GM23338 (cell line): ENCODE results near the gene SLC29A1. TPM values are rescaled to one million over a fixed set of nuclear protein-coding genes. Genes with fewer than 3 reads are reported as not detected.

Experiments used
- ATAC-seq: fragments of 200-7000 bp; cut with Tn5 transposase; 3 replicates; pipeline ENCODE4 v1.9.1; 2020
- DNase-seq: peaks from one replicate; pipeline ENCODE4 v3.0.0-alpha.2; 2015; ENCODE audit warnings: low spot score
- H2AFZ ChIP-seq: fragments of 200-600 bp; sonication (generic); 2 replicates; pipeline ENCODE4 v1.8.0; 2016; ENCODE audit warnings: antibody characterized with exemption, mild to moderate bottlenecking, moderate library complexity
- H3F3A ChIP-seq: fragments of 200-600 bp; sonication (generic); replicated peaks from 2 replicates; pipeline ENCODE4 v1.8.0; 2017; ENCODE audit warnings: antibody characterized with exemption, mixed run types, low read depth
- H3K27ac ChIP-seq: fragments of 200-600 bp; sonication (generic); 2 replicates; pipeline ENCODE4 v1.6.1; 2016; ENCODE audit warnings: low read depth
- H3K27me3 ChIP-seq: fragments of 200-600 bp; sonication (generic); 2 replicates; pipeline ENCODE4 v1.8.0; 2016; ENCODE audit warnings: mild to moderate bottlenecking, mixed run types, moderate library complexity; ENCODE audit not compliant: insufficient read depth
- H3K36me3 ChIP-seq: fragments of 200-600 bp; sonication (generic); 2 replicates; pipeline ENCODE4 v1.8.0; 2016; ENCODE audit warnings: mild to moderate bottlenecking; ENCODE audit not compliant: insufficient read depth
- H3K4me1 ChIP-seq: fragments of 200-600 bp; sonication (generic); 2 replicates; pipeline ENCODE4 v1.8.0; 2016; ENCODE audit warnings: mild to moderate bottlenecking, moderate library complexity; ENCODE audit not compliant: insufficient read depth
- H3K4me2 ChIP-seq: fragments of 200-600 bp; sonication (generic); 2 replicates; pipeline ENCODE4 v1.7.1; 2017; ENCODE audit warnings: mixed run types
- H3K4me3 ChIP-seq: fragments of 200-600 bp; sonication (generic); 2 replicates; pipeline ENCODE4 v1.6.1; 2016; ENCODE audit warnings: mixed run types
- H3K79me2 ChIP-seq: fragments of 200-600 bp; sonication (generic); replicated peaks from 2 replicates; pipeline ENCODE4 v1.8.0; 2017; ENCODE audit warnings: mild to moderate bottlenecking; ENCODE audit not compliant: insufficient read depth
- H3K9me2 ChIP-seq: fragments of 200-600 bp; sonication (generic); 2 replicates; pipeline ENCODE4 v1.8.0; 2017; ENCODE audit not compliant: insufficient read depth
- H4K20me1 ChIP-seq: fragments of 200-600 bp; sonication (generic); replicated peaks from 2 replicates; pipeline ENCODE4 v1.8.0; 2017; ENCODE audit warnings: mild to moderate bottlenecking; ENCODE audit not compliant: insufficient read depth
- H3K27ac Mint-ChIP-seq: 2 replicates; pipeline ENCODE4 v1.8.0; 2020; ENCODE audit warnings: inconsistent platforms, mild to moderate bottlenecking, moderate library complexity, mixed read lengths
- H3K27me3 Mint-ChIP-seq: 3 replicates; pipeline ENCODE4 v1.8.0; 2022; ENCODE audit warnings: low read depth, mild to moderate bottlenecking, moderate library complexity, mixed read lengths, inconsistent platforms; ENCODE audit not compliant: insufficient read depth, poor library complexity
- H3K36me3 Mint-ChIP-seq: 3 replicates; pipeline ENCODE4 v1.8.0; 2021; ENCODE audit warnings: low read depth, mild to moderate bottlenecking, inconsistent platforms, moderate library complexity, mixed read lengths
- H3K4me1 Mint-ChIP-seq: 3 replicates; pipeline ENCODE4 v1.8.0; 2020; ENCODE audit warnings: mild to moderate bottlenecking, inconsistent platforms, mixed read lengths
- H3K4me3 Mint-ChIP-seq: 3 replicates; pipeline ENCODE4 v1.8.0; 2021; ENCODE audit warnings: moderate library complexity, mild to moderate bottlenecking, inconsistent platforms, mixed read lengths
- H3K9me3 Mint-ChIP-seq: 3 replicates; pipeline ENCODE4 v1.8.0; 2020; ENCODE audit warnings: moderate library complexity, mild to moderate bottlenecking, inconsistent platforms, mixed read lengths
- CREB1 ChIP-seq: fragments of 250-450 bp; sonication (Bioruptor Pico); IDR thresholded peaks from 2 replicates; pipeline ENCODE4 v1.5.0; 2020; ENCODE audit warnings: low read depth, mild to moderate bottlenecking, moderate library complexity
- EZH2 ChIP-seq: fragments of 200-600 bp; sonication (generic); IDR thresholded peaks from one replicate; pipeline ENCODE4 v1.8.0; 2017; ENCODE audit warnings: antibody characterized with exemption, mild to moderate bottlenecking, low read depth; ENCODE audit not compliant: unreplicated experiment
- EZH2phosphoT487 ChIP-seq: fragments of 200-600 bp; sonication (generic); IDR thresholded peaks from one replicate; pipeline ENCODE4 v1.8.1; 2018; ENCODE audit warnings: antibody characterized with exemption; ENCODE audit not compliant: unreplicated experiment
- JUNB ChIP-seq: IDR thresholded peaks from one replicate; pipeline ENCODE4 v1.6.1; 2016; ENCODE audit warnings: antibody characterized with exemption; ENCODE audit not compliant: unreplicated experiment
- NANOG ChIP-seq: IDR thresholded peaks from 2 replicates; pipeline ENCODE4 v1.6.1; 2016; ENCODE audit warnings: antibody characterized with exemption, borderline replicate concordance
- POLR2AphosphoS5 ChIP-seq: IDR thresholded peaks from 2 replicates; pipeline ENCODE4 v1.6.1; 2016; ENCODE audit warnings: antibody characterized with exemption, low read depth
- STAT1 ChIP-seq: IDR thresholded peaks from one replicate; pipeline ENCODE4 v1.6.1; 2016; ENCODE audit warnings: antibody characterized with exemption; ENCODE audit not compliant: unreplicated experiment
- ZNF114 ChIP-seq: fragments of 250-450 bp; sonication (Bioruptor Pico); IDR thresholded peaks from 2 replicates; pipeline ENCODE4 v1.5.0; 2020; ENCODE audit warnings: mild to moderate bottlenecking, moderate library complexity
- ZNF331 ChIP-seq: fragments of 250-450 bp; sonication (Bioruptor Pico); IDR thresholded peaks from 2 replicates; pipeline ENCODE4 v1.5.0; 2020; ENCODE audit warnings: low read depth, mild to moderate bottlenecking, moderate library complexity
- polyA plus RNA-seq: library from polyadenylated mRNA; unstranded; fragments of >200 nt; fragmentation: Nextera tagmentation; extraction: Ambion mirVana; gene quantifications from 2 replicates; pipeline ENCODE4 v1.2.1, GENCODE V29; 2016
- total RNA-seq: library from RNA; depleted of rRNA; stranded (reverse); fragments of >200 nt; shearing (Covaris generic); gene quantifications from 2 replicates; pipeline ENCODE4 v1.2.3, GENCODE V29; 2014
- TF ChIP-seq, protein P1 (sequence below), 2 experiments: fragments of 200-600 bp in 1 of 2; sonication (generic) in 1 of 2; conservative IDR thresholded peaks; 2 replicates each; pipeline versions ENCODE4 v1.5.1 to v1.6.1; 2016 to 2017; ENCODE audit warnings: antibody characterized with exemption in 2 of 2, low read depth in 2 of 2, mild to moderate bottlenecking in 2 of 2, moderate library complexity in 1 of 2
- TF ChIP-seq, protein P2 (sequence below): IDR thresholded peaks from one replicate; pipeline ENCODE4 v1.6.1; 2018; ENCODE audit warnings: antibody characterized with exemption; ENCODE audit not compliant: unreplicated experiment
- TF ChIP-seq, protein P3 (sequence below): IDR thresholded peaks from 2 replicates; pipeline ENCODE4 v1.6.1; 2016; ENCODE audit warnings: antibody characterized with exemption
- TF ChIP-seq, protein P4 (sequence below): fragments of 250-450 bp; sonication (Bioruptor Pico); IDR thresholded peaks from 2 replicates; pipeline ENCODE4 v1.5.0; 2020; ENCODE audit warnings: mild to moderate bottlenecking, moderate library complexity

The SLC29A1 gene
- total and polyA plus RNA-seq, 2 experiments from 2014 or later = 73.1 to 169 TPM

DNA sequence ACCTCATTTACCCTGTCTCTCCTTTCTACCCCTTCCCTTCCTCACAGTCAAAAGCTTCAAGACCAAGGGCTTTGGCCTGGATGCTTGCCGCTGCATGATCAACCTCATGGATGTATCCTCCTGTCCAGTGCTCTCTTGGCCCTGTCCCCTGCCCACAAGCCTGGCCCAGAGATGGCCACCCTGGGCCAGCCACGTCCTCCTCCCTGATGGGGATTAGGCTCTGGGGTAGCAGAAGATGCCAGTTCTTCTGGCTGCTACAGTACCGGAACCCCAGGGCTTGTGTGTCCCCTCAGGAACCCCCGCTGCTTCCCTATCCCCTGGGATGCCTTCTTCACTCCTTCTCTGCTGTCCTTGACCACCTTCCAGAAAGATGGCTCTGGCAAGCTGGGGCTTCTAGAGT, 42.5 kb upstream of the SLC29A1 start:
- Mint-ChIP-seq H3K27ac (no peak overlapping the region), H3K36me3 (no peaks in the 10 kb centered on the region; the same call in 2 of the 3 replicates)

More for the DNA sequence above, 42.5 kb upstream of the SLC29A1 start:
- Histone ChIP-seq H3K79me2 (no peaks in the 10 kb centered on the region), H3F3A (0 out of 2 replicates have a peak, but pooled peaks cover under 1% of the 10 kb centered on the region), H3K27me3 (no peaks in the 10 kb centered on the region), H3K27ac (no peak overlapping the region), H2AFZ (no peak overlapping the region), H3K4me3 (no peak overlapping the region), H3K36me3 (no peaks in the 10 kb centered on the region), H3K4me2 (no peak overlapping the region), H3K4me1 (peaks cover 6% of the 10 kb centered on the region), H3K9me2 (no peaks in the 10 kb centered on the region), H4K20me1 (no peaks in the 10 kb centered on the region)
- DNase-seq (no peak), ATAC-seq (no peak)
- Mint-ChIP-seq H3K4me1 (peaks cover 31% of the 10 kb centered on the region), H3K9me3 (no peaks in the 10 kb centered on the region), H3K4me3 (no peak overlapping the region), H3K27me3 (peaks cover 22% of the 10 kb centered on the region)
- TF ChIP-seq JUNB = no peak
- TF ChIP-seq, protein P1, sequence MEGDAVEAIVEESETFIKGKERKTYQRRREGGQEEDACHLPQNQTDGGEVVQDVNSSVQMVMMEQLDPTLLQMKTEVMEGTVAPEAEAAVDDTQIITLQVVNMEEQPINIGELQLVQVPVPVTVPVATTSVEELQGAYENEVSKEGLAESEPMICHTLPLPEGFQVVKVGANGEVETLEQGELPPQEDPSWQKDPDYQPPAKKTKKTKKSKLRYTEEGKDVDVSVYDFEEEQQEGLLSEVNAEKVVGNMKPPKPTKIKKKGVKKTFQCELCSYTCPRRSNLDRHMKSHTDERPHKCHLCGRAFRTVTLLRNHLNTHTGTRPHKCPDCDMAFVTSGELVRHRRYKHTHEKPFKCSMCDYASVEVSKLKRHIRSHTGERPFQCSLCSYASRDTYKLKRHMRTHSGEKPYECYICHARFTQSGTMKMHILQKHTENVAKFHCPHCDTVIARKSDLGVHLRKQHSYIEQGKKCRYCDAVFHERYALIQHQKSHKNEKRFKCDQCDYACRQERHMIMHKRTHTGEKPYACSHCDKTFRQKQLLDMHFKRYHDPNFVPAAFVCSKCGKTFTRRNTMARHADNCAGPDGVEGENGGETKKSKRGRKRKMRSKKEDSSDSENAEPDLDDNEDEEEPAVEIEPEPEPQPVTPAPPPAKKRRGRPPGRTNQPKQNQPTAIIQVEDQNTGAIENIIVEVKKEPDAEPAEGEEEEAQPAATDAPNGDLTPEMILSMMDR (conservative IDR thresholded peaks at IDR 0.05; ENCODE audit: low read depth in 2 of 2) = no peak
- TF ChIP-seq, protein P2, sequence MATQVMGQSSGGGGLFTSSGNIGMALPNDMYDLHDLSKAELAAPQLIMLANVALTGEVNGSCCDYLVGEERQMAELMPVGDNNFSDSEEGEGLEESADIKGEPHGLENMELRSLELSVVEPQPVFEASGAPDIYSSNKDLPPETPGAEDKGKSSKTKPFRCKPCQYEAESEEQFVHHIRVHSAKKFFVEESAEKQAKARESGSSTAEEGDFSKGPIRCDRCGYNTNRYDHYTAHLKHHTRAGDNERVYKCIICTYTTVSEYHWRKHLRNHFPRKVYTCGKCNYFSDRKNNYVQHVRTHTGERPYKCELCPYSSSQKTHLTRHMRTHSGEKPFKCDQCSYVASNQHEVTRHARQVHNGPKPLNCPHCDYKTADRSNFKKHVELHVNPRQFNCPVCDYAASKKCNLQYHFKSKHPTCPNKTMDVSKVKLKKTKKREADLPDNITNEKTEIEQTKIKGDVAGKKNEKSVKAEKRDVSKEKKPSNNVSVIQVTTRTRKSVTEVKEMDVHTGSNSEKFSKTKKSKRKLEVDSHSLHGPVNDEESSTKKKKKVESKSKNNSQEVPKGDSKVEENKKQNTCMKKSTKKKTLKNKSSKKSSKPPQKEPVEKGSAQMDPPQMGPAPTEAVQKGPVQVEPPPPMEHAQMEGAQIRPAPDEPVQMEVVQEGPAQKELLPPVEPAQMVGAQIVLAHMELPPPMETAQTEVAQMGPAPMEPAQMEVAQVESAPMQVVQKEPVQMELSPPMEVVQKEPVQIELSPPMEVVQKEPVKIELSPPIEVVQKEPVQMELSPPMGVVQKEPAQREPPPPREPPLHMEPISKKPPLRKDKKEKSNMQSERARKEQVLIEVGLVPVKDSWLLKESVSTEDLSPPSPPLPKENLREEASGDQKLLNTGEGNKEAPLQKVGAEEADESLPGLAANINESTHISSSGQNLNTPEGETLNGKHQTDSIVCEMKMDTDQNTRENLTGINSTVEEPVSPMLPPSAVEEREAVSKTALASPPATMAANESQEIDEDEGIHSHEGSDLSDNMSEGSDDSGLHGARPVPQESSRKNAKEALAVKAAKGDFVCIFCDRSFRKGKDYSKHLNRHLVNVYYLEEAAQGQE = no peak
- no peak for TF ChIP-seq STAT1
- TF ChIP-seq EZH2 = no peak
- TF ChIP-seq, protein P3, sequence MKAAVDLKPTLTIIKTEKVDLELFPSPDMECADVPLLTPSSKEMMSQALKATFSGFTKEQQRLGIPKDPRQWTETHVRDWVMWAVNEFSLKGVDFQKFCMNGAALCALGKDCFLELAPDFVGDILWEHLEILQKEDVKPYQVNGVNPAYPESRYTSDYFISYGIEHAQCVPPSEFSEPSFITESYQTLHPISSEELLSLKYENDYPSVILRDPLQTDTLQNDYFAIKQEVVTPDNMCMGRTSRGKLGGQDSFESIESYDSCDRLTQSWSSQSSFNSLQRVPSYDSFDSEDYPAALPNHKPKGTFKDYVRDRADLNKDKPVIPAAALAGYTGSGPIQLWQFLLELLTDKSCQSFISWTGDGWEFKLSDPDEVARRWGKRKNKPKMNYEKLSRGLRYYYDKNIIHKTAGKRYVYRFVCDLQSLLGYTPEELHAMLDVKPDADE = no peak
- TF ChIP-seq, protein P4, sequence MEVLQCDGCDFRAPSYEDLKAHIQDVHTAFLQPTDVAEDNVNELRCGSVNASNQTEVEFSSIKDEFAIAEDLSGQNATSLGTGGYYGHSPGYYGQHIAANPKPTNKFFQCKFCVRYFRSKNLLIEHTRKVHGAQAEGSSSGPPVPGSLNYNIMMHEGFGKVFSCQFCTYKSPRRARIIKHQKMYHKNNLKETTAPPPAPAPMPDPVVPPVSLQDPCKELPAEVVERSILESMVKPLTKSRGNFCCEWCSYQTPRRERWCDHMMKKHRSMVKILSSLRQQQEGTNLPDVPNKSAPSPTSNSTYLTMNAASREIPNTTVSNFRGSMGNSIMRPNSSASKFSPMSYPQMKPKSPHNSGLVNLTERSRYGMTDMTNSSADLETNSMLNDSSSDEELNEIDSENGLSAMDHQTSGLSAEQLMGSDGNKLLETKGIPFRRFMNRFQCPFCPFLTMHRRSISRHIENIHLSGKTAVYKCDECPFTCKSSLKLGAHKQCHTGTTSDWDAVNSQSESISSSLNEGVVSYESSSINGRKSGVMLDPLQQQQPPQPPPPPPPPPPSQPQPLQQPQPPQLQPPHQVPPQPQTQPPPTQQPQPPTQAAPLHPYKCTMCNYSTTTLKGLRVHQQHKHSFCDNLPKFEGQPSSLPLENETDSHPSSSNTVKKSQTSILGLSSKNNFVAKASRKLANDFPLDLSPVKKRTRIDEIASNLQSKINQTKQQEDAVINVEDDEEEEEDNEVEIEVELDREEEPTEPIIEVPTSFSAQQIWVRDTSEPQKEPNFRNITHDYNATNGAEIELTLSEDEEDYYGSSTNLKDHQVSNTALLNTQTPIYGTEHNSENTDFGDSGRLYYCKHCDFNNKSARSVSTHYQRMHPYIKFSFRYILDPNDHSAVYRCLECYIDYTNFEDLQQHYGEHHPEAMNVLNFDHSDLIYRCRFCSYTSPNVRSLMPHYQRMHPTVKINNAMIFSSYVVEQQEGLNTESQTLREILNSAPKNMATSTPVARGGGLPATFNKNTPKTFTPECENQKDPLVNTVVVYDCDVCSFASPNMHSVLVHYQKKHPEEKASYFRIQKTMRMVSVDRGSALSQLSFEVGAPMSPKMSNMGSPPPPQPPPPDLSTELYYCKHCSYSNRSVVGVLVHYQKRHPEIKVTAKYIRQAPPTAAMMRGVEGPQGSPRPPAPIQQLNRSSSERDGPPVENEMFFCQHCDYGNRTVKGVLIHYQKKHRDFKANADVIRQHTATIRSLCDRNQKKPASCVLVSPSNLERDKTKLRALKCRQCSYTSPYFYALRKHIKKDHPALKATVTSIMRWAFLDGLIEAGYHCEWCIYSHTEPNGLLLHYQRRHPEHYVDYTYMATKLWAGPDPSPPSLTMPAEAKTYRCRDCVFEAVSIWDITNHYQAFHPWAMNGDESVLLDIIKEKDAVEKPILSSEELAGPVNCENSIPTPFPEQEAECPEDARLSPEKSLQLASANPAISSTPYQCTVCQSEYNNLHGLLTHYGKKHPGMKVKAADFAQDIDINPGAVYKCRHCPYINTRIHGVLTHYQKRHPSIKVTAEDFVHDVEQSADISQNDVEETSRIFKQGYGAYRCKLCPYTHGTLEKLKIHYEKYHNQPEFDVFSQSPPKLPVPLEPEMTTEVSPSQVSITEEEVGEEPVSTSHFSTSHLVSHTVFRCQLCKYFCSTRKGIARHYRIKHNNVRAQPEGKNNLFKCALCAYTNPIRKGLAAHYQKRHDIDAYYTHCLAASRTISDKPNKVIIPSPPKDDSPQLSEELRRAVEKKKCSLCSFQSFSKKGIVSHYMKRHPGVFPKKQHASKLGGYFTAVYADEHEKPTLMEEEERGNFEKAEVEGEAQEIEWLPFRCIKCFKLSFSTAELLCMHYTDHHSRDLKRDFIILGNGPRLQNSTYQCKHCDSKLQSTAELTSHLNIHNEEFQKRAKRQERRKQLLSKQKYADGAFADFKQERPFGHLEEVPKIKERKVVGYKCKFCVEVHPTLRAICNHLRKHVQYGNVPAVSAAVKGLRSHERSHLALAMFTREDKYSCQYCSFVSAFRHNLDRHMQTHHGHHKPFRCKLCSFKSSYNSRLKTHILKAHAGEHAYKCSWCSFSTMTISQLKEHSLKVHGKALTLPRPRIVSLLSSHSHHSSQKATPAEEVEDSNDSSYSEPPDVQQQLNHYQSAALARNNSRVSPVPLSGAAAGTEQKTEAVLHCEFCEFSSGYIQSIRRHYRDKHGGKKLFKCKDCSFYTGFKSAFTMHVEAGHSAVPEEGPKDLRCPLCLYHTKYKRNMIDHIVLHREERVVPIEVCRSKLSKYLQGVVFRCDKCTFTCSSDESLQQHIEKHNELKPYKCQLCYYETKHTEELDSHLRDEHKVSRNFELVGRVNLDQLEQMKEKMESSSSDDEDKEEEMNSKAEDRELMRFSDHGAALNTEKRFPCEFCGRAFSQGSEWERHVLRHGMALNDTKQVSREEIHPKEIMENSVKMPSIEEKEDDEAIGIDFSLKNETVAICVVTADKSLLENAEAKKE (CRISPR knock-in tag) = no peak
- no peak for TF ChIP-seq CREB1
- TF ChIP-seq ZNF114 (CRISPR knock-in tag) = no peak
- no peak for TF ChIP-seq NANOG
- no peak for TF ChIP-seq ZNF331
- no peak for TF ChIP-seq POLR2AphosphoS5
- no peak for TF ChIP-seq EZH2phosphoT487
